RWPE2 (cell line): ENCODE results near the gene PRKAR2A.

ENCODE experiments used
- ATAC-seq: fragments of 200-7000 bp; cut with Tn5 transposase; 3 replicates; pipeline ENCODE4 v1.9.1; 2021; ENCODE audit warnings: low read depth
- DNase-seq: peaks from one replicate; pipeline ENCODE4 v3.0.0-alpha.2; 2020; ENCODE audit warnings: low spot score
- H3K27ac ChIP-seq: fragments of 450-650 bp; 2 replicates; pipeline ENCODE4 v1.5.1; 2017; ENCODE audit warnings: mild to moderate bottlenecking; ENCODE audit not compliant: poor library complexity, severe bottlenecking
- H3K27me3 ChIP-seq: fragments of 250-450 bp; sonication (Bioruptor Pico); 2 replicates; pipeline ENCODE4 v1.5.1; 2021; ENCODE audit warnings: mild to moderate bottlenecking, moderate library complexity; ENCODE audit not compliant: insufficient read depth, poor library complexity, severe bottlenecking
- H3K36me3 ChIP-seq: fragments of 250-450 bp; sonication (Bioruptor Pico); 2 replicates; pipeline ENCODE4 v1.5.1; 2020; ENCODE audit warnings: low read depth, mild to moderate bottlenecking, moderate library complexity
- H3K4me1 ChIP-seq: fragments of 250-450 bp; sonication (Bioruptor Pico); 2 replicates; pipeline ENCODE4 v1.5.1; 2021; ENCODE audit warnings: mild to moderate bottlenecking, moderate library complexity; ENCODE audit not compliant: insufficient read depth, poor library complexity, severe bottlenecking
- H3K4me3 ChIP-seq: fragments of 250-450 bp; sonication (Bioruptor Pico); 2 replicates; pipeline ENCODE4 v1.5.1; 2021; ENCODE audit warnings: mild to moderate bottlenecking, moderate library complexity; ENCODE audit not compliant: severe bottlenecking
- H3K9me3 ChIP-seq: fragments of 250-450 bp; sonication (Bioruptor Pico); 2 replicates; pipeline ENCODE4 v1.5.1; 2021; ENCODE audit warnings: mild to moderate bottlenecking, moderate library complexity; ENCODE audit not compliant: severe bottlenecking
- TF ChIP-seq, protein P1 (sequence below): fragments of 450-650 bp; IDR thresholded peaks from one replicate; pipeline ENCODE4 v1.5.1; 2017; ENCODE audit warnings: mild to moderate bottlenecking, moderate library complexity; ENCODE audit not compliant: poor library complexity, severe bottlenecking

Gene PRKAR2A

GRCh38 chr3:48756640-48757039, 91.0 kb downstream of the PRKAR2A start:
- H3K4me3 ChIP-seq, result no peak overlapping the region
- peaks cover 15% of the 10 kb centered on the region for H3K36me3 ChIP-seq
- no peaks in the 10 kb centered on the region for H3K27me3 ChIP-seq
- ATAC-seq (no peak), DNase-seq (no peak)
- H3K4me1 ChIP-seq, result no peaks in the 10 kb centered on the region
- H3K9me3 ChIP-seq, result no peaks in the 10 kb centered on the region
- TF ChIP-seq, protein P1, sequence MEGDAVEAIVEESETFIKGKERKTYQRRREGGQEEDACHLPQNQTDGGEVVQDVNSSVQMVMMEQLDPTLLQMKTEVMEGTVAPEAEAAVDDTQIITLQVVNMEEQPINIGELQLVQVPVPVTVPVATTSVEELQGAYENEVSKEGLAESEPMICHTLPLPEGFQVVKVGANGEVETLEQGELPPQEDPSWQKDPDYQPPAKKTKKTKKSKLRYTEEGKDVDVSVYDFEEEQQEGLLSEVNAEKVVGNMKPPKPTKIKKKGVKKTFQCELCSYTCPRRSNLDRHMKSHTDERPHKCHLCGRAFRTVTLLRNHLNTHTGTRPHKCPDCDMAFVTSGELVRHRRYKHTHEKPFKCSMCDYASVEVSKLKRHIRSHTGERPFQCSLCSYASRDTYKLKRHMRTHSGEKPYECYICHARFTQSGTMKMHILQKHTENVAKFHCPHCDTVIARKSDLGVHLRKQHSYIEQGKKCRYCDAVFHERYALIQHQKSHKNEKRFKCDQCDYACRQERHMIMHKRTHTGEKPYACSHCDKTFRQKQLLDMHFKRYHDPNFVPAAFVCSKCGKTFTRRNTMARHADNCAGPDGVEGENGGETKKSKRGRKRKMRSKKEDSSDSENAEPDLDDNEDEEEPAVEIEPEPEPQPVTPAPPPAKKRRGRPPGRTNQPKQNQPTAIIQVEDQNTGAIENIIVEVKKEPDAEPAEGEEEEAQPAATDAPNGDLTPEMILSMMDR, result no peak
- no peak overlapping the region for H3K27ac ChIP-seq

- H3K4me3 ChIP-seq, result no peak overlapping the region
- H3K4me1 ChIP-seq, result no peaks in the 10 kb centered on the region
- no peak for DNase-seq
- H3K27ac ChIP-seq, result no peak overlapping the region
- peaks cover 23% of the 10 kb centered on the region; the same call in 1 of the 2 replicates for H3K36me3 ChIP-seq
- no peak for ATAC-seq
- H3K27me3 ChIP-seq, result no peaks in the 10 kb centered on the region
- no peaks in the 10 kb centered on the region for H3K9me3 ChIP-seq
- TF ChIP-seq, protein P1, result no peak
Measured at GRCh38 chr3:48750856-48751255, 96.8 kb downstream of the PRKAR2A start.

GRCh38 chr3:48748754-48749153, 98.9 kb downstream of the PRKAR2A start:
- Histone ChIP-seq H3K9me3 (no peaks in the 10 kb centered on the region), H3K27me3 (no peaks in the 10 kb centered on the region), H3K4me3 (no peak overlapping the region), H3K4me1 (no peaks in the 10 kb centered on the region), H3K27ac (no peak overlapping the region), H3K36me3 (peaks cover 22% of the 10 kb centered on the region; the same call in 1 of the 2 replicates)
- DNase-seq (no peak), ATAC-seq (no peak)
- TF ChIP-seq, protein P1, result no peak

DNA sequence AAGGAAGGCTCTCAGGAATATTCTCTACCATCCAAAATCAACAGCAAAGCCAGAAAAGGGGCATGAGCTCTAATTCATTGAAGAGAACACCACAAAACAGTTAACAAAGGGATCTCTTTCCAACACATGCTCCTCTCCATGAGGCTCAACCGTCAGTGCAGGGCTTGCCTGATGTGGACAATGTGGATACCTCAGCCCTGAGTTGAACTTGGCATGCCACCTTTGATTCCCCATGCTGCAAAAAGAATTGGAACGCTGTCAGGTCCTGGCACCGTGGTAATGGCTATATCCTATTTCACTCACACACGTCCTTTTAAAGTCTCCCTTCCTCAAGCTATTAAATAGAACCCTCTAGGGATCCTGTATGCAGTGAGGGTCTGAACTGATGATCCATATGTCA, 100.0 kb downstream of the PRKAR2A start:
- TF ChIP-seq, protein P1, result no peak
- Histone ChIP-seq H3K9me3 (no peaks in the 10 kb centered on the region), H3K27me3 (no peaks in the 10 kb centered on the region), H3K27ac (no peak overlapping the region), H3K4me3 (no peak overlapping the region), H3K36me3 (peaks cover 22% of the 10 kb centered on the region; the same call in 1 of the 2 replicates), H3K4me1 (no peaks in the 10 kb centered on the region)
- DNase-seq (no peak), ATAC-seq (no peak)

- Histone ChIP-seq H3K27me3 (no peaks in the 10 kb centered on the region), H3K4me3 (no peak overlapping the region), H3K9me3 (no peaks in the 10 kb centered on the region), H3K27ac (no peak overlapping the region), H3K36me3 (peaks cover 22% of the 10 kb centered on the region; the same call in 1 of the 2 replicates), H3K4me1 (no peaks in the 10 kb centered on the region)
- ATAC-seq (no peak), DNase-seq (no peak)
- TF ChIP-seq, protein P1, result no peak
Measured at GRCh38 chr3:48747015-48747615, 100.6 kb downstream of the PRKAR2A start.
